GM12873 (cell line): ENCODE data around the gene PDZRN4.

ENCODE experiments used
- TF ChIP-seq, protein P1 (sequence below): IDR thresholded peaks from 2 replicates; pipeline ENCODE4 v1.5.1; 2012; ENCODE audit warnings: low read depth, mild to moderate bottlenecking, moderate library complexity, low read length, control low read depth; ENCODE audit not compliant: insufficient read depth; ENCODE audit errors: missing control alignments

Gene PDZRN4

GRCh38 chr12:41288142-41288811 lies 100.2 kb downstream of the PDZRN4 start:
- TF ChIP-seq, protein P1, sequence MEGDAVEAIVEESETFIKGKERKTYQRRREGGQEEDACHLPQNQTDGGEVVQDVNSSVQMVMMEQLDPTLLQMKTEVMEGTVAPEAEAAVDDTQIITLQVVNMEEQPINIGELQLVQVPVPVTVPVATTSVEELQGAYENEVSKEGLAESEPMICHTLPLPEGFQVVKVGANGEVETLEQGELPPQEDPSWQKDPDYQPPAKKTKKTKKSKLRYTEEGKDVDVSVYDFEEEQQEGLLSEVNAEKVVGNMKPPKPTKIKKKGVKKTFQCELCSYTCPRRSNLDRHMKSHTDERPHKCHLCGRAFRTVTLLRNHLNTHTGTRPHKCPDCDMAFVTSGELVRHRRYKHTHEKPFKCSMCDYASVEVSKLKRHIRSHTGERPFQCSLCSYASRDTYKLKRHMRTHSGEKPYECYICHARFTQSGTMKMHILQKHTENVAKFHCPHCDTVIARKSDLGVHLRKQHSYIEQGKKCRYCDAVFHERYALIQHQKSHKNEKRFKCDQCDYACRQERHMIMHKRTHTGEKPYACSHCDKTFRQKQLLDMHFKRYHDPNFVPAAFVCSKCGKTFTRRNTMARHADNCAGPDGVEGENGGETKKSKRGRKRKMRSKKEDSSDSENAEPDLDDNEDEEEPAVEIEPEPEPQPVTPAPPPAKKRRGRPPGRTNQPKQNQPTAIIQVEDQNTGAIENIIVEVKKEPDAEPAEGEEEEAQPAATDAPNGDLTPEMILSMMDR = no peak

- TF ChIP-seq, protein P1 = no peak
These were observed 101.4 kb downstream of the PDZRN4 start for GRCh38 chr12:41289501-41289900.

GRCh38 chr12:41293011-41293410 lies 104.9 kb downstream of the PDZRN4 start:
- TF ChIP-seq, protein P1 = no peak

GRCh38 chr12:41293461-41293860 lies 105.3 kb downstream of the PDZRN4 start:
- TF ChIP-seq, protein P1 = no peak

DNA sequence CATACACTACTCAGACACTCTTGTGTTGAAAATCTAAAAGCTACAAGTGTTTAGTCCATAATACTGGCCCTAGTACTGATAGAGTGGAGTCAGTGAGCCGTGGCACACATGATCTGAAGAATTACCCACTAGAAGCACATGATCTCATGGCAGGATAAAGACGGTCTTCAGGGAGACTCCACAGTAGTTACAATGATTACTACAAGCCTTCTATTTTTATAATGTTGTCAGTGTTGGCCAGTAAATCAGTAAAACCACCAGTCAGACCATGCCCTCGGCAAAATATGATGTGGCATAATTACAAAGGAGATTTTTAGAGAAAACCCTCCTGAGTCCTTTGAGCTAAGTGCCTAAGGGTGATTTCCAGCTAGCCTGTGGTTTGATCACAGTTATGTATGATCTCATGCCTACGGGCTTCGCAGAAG lies 114.9 kb downstream of the PDZRN4 start:
- TF ChIP-seq, protein P1 = no peak

GRCh38 chr12:41304526-41304925 lies 116.4 kb downstream of the PDZRN4 start:
- TF ChIP-seq, protein P1 = no peak

GRCh38 chr12:41310367-41310766 lies 122.2 kb downstream of the PDZRN4 start:
- TF ChIP-seq, protein P1 = no peak

- TF ChIP-seq, protein P1 = no peak
These were observed 123.8 kb downstream of the PDZRN4 start for GRCh38 chr12:41311883-41312282.
